Measurements from ENCODE around the gene RPN1.

RPN1 gene

GRCh38 chr3:128579927-128580326 is 70.7 kb downstream of the RPN1 start:
- Mint-ChIP-seq H3K27me3 (peaks cover 71% of the 10 kb centered on the region), H3K27ac (ENCODE audit: low read depth) (no peak overlapping the region), H3K9me3 (no peaks in the 10 kb centered on the region)

GRCh38 chr3:128578346-128578745 is 72.3 kb downstream of the RPN1 start:
- Mint-ChIP-seq H3K9me3 (no peaks in the 10 kb centered on the region), H3K27me3 (peaks cover 76% of the 10 kb centered on the region), H3K36me3 (ENCODE audit: insufficient read depth) (peaks cover 2% of the 10 kb centered on the region), H3K4me3 (no peak overlapping the region), H3K27ac (ENCODE audit: low read depth) (no peak overlapping the region), H3K4me1 (peaks cover 4% of the 10 kb centered on the region)
- ATAC-seq (replicated peaks; ENCODE audit: extremely low read depth, poor library complexity, severe bottlenecking): no peak
- DNase-seq (ENCODE audit: low spot score in 2 of 2): no peak

More at GRCh38 chr3:128579927-128580326, 70.7 kb downstream of the RPN1 start:
- DNase-seq (ENCODE audit: low spot score in 2 of 2) (no peak), ATAC-seq (replicated peaks; ENCODE audit: extremely low read depth, poor library complexity, severe bottlenecking) (no peak)
- Mint-ChIP-seq H3K36me3 (ENCODE audit: insufficient read depth) (no peaks in the 10 kb centered on the region), H3K4me1 (no peaks in the 10 kb centered on the region), H3K4me3 (no peak overlapping the region)

GRCh38 chr3:128577711-128578110 is 72.9 kb downstream of the RPN1 start:
- no peak for DNase-seq (ENCODE audit: low spot score in 2 of 2)
- H3K27ac Mint-ChIP-seq (ENCODE audit: low read depth): peak overlapping the region; percentile 46
- no peak overlapping the region for H3K4me3 Mint-ChIP-seq
- H3K27me3 Mint-ChIP-seq: peaks cover 73% of the 10 kb centered on the region
- no peak for ATAC-seq (replicated peaks; ENCODE audit: extremely low read depth, poor library complexity, severe bottlenecking)
- peaks cover 10% of the 10 kb centered on the region for H3K4me1 Mint-ChIP-seq
- no peaks in the 10 kb centered on the region for H3K9me3 Mint-ChIP-seq
- peaks cover 2% of the 10 kb centered on the region for H3K36me3 Mint-ChIP-seq (ENCODE audit: insufficient read depth)

- DNase-seq (ENCODE audit: low spot score in 2 of 2) (no peak), ATAC-seq (replicated peaks; ENCODE audit: extremely low read depth, poor library complexity, severe bottlenecking) (no peak)
- Mint-ChIP-seq H3K9me3 (no peaks in the 10 kb centered on the region), H3K4me1 (peaks cover 15% of the 10 kb centered on the region), H3K4me3 (no peak overlapping the region), H3K27ac (ENCODE audit: low read depth) (no peak overlapping the region), H3K36me3 (ENCODE audit: insufficient read depth) (peaks cover 2% of the 10 kb centered on the region), H3K27me3 (peaks cover 62% of the 10 kb centered on the region)
Observed at GRCh38 chr3:128576290-128576689, 74.3 kb downstream of the RPN1 start.

- Mint-ChIP-seq H3K27ac (ENCODE audit: low read depth) (no peak overlapping the region), H3K4me1 (peaks cover 15% of the 10 kb centered on the region), H3K4me3 (no peak overlapping the region), H3K36me3 (ENCODE audit: insufficient read depth) (peaks cover 2% of the 10 kb centered on the region), H3K9me3 (no peaks in the 10 kb centered on the region), H3K27me3 (peaks cover 62% of the 10 kb centered on the region)
- DNase-seq (ENCODE audit: low spot score in 2 of 2) (no peak), ATAC-seq (replicated peaks; ENCODE audit: extremely low read depth, poor library complexity, severe bottlenecking) (no peak)
Observed at GRCh38 chr3:128575777-128576176, 74.8 kb downstream of the RPN1 start.

GRCh38 chr3:128573707-128574162 is 76.9 kb downstream of the RPN1 start:
- no peak for DNase-seq (ENCODE audit: low spot score in 2 of 2)

GRCh38 chr3:128573160-128573559 is 77.5 kb downstream of the RPN1 start:
- Mint-ChIP-seq H3K27me3 (peaks cover 63% of the 10 kb centered on the region), H3K4me3 (no peak overlapping the region), H3K4me1 (peaks cover 15% of the 10 kb centered on the region), H3K36me3 (ENCODE audit: insufficient read depth) (peaks cover 2% of the 10 kb centered on the region), H3K9me3 (no peaks in the 10 kb centered on the region), H3K27ac (ENCODE audit: low read depth) (peak overlapping the region; percentile 30)
- ATAC-seq (replicated peaks; ENCODE audit: extremely low read depth, poor library complexity, severe bottlenecking) (peak; percentile 8), DNase-seq (ENCODE audit: low spot score in 2 of 2) (no peak)

More at GRCh38 chr3:128573707-128574162, 76.9 kb downstream of the RPN1 start:
- ATAC-seq (replicated peaks; ENCODE audit: extremely low read depth, poor library complexity, severe bottlenecking): no peak
- Mint-ChIP-seq H3K27me3 (peaks cover 63% of the 10 kb centered on the region), H3K4me1 (peaks cover 15% of the 10 kb centered on the region), H3K36me3 (ENCODE audit: insufficient read depth) (peaks cover 2% of the 10 kb centered on the region), H3K4me3 (no peak overlapping the region), H3K9me3 (no peaks in the 10 kb centered on the region), H3K27ac (ENCODE audit: low read depth) (peak overlapping the region; percentile 30)

GRCh38 chr3:128572644-128573105 is 77.9 kb downstream of the RPN1 start:
- Mint-ChIP-seq H3K4me1 (peaks cover 15% of the 10 kb centered on the region), H3K27ac (ENCODE audit: low read depth) (no peak overlapping the region), H3K27me3 (peaks cover 59% of the 10 kb centered on the region), H3K9me3 (no peaks in the 10 kb centered on the region), H3K4me3 (no peak overlapping the region), H3K36me3 (ENCODE audit: insufficient read depth) (peaks cover 2% of the 10 kb centered on the region)
- DNase-seq (ENCODE audit: low spot score in 2 of 2) (no peak), ATAC-seq (replicated peaks; ENCODE audit: extremely low read depth, poor library complexity, severe bottlenecking) (peak; percentile 66)

GRCh38 chr3:128572013-128572412 is 78.6 kb downstream of the RPN1 start:
- ATAC-seq (replicated peaks; ENCODE audit: extremely low read depth, poor library complexity, severe bottlenecking) (no peak), DNase-seq (ENCODE audit: low spot score in 2 of 2) (no peak)
- Mint-ChIP-seq H3K27ac (ENCODE audit: low read depth) (no peak overlapping the region), H3K4me3 (no peak overlapping the region), H3K36me3 (ENCODE audit: insufficient read depth) (peaks cover 2% of the 10 kb centered on the region), H3K4me1 (peaks cover 15% of the 10 kb centered on the region), H3K9me3 (no peaks in the 10 kb centered on the region), H3K27me3 (peaks cover 53% of the 10 kb centered on the region)
